ENCODE measurements around the gene FBH1.
"Not testable (repeated sequence)": the region's sequence is repeated elsewhere in the genome, so short reads cannot be mapped to it uniquely, and the experiment has no call there.

Gene FBH1

DNA sequence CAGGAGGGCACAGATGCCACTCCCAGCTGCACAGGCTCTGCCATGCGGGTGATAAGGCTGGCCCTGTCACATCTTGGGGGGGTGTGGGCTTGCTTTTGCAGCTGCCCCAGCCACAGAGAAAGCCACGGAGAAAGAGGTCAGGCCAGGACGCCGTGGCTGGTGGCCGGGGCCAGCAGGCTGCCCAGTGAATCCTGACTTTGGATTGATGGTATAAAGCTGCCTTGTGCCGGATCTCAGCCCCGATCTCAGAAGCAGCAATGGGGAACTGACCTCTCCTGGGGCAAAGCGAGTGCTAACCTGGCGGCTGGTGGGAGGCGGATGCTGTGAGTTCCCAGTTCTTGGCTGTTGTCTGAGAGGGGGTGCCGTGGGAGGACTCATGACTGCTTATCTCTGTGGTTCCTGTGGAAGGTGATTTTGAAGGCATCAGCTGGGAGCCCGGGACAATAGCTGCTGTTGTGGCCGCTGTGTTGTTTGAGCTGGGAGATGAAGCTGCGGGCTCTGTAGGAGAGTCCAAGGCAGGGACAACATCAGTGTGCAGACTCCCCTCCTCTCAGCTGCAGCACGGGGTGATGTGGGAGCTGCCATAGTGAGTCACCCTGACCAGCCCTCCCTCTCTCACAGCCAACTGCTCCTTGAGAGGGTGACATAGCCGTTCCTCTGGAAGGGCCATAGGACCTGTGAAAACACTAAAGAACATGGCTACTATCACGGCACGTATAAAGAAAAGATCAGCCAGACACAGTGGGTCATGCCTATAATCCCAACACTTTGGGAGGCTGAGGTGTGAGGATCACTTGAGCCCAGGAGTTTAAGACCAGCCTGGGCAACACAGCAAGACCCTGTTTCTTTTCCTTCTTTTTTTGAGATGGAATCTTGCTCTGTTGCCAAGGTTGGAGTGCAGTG, 70.3 kb downstream of the FBH1 start:
- ATAC-seq (no peak), DNase-seq (no peak)

DNA sequence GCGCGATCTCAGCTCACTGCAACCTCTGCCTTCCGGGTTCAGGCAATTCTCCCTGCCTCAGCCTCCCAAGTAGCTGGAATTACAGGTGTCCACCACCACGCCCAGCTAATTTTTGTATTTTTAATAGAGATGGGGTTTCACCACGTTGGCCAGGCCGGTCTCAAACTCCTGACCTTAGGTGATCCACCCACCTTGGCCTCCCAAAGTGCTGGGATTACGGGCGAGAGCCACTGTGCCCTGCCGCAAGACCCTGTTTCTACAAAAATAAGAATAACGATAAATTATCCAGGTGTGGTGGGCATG, 70.9 kb downstream of the FBH1 start:
- DNase-seq: not testable (repeated sequence)

DNA sequence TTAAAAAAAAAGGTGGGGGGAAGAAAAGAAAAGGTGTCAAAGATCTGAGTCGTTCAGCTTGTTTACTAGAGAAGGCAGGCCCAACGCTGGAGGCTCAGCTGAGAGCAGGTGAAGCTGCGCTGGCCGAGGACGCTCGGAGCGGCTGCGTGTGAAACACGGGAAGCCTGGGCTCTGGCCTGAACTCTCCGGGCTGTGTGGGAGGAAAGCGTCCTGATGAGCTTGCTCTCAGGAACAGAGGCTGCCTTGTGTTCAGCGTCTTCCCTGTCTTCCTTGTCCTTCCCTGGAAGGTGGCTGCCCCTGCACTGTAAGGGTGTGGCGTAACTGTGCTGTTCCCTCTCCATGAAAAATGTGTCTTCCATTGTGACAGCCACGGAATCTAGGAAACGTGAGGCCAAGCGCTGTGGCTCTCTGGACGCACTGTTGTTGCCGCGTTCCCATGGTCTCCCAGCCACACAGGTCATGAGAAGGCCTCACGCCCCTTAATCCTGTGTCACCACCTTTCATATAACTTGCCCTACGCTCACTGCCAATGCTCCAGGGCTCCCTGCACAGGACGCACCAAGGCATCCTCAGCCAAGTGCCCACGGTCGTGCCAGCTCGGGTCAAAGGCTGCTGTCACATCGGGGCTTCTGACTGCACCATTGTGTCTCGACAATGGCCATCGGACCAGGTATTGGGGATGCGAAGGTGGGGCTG, 71.5 kb downstream of the FBH1 start:
- ATAC-seq (no peak), DNase-seq (no peak)

More for the DNA sequence above, 70.9 kb downstream of the FBH1 start:
- ATAC-seq: not testable (repeated sequence)

DNA sequence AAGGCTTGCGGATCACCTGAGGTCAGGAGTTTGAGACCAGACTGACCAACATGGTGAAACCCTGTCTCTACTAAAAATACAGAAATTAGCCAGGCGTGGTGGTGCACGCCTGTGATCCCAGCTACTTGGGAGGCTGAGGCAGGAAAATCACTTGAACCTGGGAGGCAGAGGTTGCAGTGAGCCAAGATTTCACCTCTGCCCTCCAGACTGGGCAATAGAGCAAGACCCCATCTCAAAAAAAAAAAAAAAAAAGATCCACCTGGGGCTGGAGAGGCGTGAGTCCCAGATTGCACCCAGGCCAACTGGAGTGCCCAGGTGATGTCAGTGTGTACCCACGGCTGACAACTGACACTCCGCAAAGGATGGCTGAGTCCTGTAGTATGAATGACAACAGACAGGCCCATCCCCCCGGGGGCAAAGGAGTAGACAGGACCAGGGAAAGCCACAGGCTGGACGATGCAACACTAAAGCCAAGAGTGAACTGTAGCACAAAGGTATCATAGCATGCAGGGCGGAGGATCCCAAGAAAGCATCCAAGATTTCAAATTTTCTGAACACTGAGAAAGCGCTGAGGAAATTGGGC, 72.4 kb downstream of the FBH1 start:
- DNase-seq, ATAC-seq: not testable (repeated sequence)

DNA sequence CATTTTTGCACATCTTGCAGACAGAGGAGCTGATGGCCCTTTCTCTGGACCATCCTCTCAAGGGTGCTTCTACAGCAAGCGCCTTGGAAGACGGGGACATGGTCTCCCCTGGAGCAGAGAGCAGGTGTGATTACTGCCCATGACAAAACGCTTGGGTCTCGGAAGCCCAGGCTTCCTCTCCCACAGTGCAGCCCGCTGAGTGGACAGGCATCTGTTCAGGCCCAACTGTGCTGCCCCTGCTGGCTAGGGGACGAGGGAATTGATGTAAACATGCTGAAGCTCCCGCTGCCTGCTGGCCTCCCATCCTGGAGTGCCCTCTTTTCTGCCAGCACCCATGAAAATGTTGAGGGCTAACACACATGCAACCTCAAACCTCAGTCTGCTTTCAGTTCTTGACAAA, 73.0 kb downstream of the FBH1 start:
- ATAC-seq (no peak), DNase-seq (no peak)

DNA sequence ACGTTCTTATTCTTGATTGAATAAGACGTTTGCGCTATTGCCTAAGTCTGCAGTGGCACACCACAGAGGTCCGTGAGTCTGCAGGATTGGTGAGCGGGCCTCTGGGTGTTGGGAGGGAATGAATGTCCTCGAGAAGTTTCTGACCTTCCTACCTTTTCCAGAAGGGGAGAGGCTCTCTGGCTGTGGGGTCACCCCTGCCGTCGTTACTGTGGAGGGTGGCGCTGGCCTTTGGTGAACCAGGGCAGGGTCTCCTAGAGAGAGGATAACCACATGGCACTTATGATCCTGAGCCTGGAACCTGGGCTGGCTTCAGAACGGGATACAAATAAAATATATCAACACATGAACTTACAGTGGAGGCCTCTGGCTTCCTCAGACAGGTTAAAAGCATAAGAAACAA, 73.5 kb downstream of the FBH1 start:
- ATAC-seq: no peak
- no peak for DNase-seq

DNA sequence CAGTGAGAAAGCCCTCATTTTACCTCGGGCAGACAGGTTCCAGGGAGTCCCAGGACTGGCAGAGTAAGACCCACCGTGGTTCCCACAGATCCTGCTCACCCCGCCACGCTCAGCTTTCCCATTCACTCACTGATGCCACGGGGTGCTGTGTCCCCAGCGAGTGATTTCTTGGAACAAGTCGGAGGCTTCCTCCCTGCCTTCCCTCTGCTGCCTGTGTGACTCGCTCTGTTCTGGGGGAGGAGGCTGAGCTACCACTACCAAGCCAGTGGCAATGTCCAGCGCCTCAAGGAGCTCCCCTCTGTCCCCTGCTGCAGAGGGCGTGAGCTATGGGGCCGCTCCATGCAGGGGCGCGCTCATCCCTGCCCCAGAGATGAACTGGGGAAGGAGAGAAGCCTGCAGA, 74.7 kb downstream of the FBH1 start:
- no peak for DNase-seq
- no peak for ATAC-seq

DNA sequence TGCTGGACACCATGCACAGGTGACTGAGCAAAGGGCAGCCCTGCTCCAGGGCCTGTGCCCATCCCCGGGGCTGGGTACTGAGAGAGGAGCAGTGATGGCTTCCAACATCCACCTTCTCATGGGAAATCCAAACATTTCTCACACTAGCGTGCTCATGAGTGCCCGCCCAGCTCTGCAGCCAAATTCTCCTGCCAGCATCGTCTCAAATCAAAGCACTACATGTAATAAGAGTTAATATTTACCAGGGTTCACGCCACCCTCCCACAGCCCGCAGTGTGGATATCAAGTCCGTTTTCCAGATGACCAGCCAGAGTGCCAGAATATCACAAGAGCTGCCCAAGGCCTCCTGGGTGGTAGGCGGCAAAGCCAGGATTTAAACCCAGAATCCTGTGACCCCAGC, 75.2 kb downstream of the FBH1 start:
- no peak for ATAC-seq
- DNase-seq: no peak

DNA sequence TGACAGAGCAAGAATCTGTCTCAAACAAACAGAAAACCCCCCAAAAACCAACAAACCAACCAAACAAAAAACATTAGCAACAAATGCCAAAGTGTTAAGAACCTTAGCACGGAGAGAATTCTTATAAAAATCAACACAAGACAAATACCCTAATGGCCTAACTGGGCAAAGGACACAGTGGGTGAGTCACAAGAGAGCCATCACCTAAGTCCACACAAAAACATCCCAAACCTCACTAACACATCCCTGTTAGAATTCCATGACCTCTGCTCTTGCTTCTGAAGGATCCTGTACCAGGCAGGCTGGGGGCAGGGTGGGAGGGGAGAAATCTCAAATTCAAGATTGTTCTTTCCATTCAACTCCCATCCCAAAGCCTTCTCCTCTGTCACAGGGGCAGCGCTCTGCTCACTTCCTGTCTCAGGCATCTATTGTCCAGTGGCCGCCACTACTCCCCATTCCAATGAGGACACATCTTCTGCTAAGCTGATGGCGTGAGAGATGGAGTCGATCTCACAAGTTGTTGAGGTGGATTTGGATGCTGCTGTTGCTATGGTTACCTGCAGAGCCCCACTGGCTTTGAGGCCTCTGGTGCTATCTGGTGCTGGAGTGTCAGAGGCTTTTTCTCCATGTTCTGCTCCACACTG, 78.1 kb downstream of the FBH1 start:
- ATAC-seq: no peak
- DNase-seq: no peak

DNA sequence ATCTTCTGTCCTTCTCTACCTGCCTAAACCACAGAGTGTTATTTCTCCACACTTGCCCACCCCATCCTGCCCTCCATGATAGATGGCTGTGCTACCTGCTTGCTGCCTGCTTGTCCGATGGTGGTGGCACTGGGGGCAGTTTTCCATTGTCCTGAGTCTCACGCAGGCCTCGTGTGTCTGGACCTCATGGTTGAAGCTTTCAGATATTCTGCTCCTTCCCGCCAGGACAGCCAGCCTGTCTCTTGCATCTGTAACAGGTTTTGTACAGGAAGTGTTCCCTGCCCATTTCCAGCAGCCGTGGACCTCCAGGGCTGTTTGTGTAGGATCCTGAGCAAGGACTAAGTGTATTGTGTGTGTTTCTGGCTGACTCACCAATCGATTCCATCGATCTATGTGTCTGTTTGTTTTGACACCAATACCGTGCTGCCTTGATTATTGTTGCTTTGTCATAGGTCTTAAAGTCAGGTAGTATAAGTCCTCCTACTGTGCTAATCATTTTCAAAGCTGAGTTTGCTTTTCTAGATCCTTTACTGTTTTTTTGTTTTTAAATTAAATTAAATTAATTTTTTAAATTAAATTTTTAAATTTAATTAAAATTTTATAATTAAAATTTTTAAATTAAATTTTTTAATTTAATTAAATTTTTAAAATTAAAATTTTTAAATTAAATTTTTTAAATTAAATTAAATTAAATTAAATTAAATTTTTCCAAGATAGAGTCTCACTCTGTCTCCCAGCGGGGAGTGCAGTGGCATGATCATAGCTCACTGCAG, 78.8 kb downstream of the FBH1 start:
- no peak for DNase-seq
- no peak for ATAC-seq

DNA sequence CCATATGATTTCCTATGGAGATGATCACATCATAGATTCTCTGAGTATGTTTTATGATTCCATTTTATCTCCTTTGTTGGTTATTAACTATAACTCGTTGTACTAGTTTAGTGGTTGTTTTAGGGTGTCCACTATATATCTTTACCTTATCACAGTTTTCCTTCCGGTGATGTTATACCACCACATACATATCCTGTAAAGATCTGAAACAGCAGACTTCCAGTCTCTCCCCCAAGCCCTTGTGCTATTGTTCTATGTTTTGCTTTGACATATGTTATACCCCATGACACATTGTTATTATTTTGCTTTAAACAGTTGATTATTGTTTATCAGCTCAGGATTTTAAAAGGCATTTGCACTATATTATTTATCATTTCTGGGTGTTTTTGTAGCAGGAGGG, 80.0 kb downstream of the FBH1 start:
- ATAC-seq (no peak), DNase-seq (no peak)

DNA sequence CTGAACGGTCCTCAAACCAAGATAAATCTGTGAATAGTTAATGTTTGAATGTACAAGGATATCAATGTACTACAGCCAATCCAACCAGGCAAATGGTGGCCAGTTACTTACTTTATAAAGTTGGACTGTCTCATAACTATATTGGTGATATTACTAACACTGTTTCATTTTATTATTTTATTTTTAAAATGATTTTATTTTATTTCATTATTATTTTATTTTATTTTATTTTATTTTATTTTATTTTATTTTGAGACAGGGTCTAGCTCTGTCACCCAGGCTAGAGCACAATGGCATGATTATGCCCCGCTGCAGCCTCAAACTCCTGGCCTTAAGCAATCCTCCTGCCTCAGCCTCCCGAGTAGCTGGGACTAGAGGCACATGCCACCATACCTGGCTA, 80.5 kb downstream of the FBH1 start:
- ATAC-seq (no peak), DNase-seq (no peak)

DNA sequence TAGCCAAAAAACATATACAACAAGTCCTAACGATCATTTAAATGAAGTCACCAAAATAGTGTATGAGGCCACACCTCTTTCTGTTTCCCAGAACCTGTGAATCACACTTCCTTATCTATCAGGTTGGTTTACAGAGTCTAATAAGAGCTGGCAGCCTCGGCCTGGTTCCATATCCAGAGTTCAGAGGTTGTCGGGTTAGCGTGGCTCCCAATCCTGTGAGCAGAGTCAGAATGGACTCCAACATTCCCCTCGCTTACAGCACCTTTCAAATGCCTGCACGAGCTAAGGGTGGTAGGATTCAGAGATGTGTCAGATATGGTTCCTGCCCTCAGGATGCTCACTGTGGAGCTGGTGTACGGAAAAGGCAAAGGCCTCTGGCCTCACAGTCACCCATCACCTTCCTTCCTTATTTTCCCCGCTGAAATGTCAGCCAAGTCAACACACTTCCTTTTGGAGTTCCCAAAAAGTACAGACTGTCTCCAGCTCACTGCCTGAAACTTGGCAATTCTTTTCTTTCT, 81.3 kb downstream of the FBH1 start:
- ATAC-seq (no peak), DNase-seq (no peak)

DNA sequence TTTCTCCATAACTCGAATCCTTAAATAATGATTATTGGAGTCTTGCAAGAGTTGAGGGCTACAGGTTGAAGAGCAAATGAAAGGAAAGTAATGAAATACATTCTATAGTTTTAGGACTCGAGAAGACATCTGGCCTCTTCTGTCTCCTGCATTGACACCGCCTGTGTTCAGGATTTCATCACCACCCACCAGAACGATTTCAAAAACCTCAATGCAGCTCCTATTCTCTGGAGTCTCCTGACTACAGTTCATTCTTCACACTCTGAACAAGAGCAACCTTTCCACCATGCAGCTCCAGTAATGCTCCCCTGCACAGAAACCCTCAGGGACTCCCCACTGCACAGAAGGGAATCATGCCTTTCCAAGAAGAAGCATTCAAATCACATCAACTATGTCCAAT, 81.8 kb downstream of the FBH1 start:
- DNase-seq: no peak

DNA sequence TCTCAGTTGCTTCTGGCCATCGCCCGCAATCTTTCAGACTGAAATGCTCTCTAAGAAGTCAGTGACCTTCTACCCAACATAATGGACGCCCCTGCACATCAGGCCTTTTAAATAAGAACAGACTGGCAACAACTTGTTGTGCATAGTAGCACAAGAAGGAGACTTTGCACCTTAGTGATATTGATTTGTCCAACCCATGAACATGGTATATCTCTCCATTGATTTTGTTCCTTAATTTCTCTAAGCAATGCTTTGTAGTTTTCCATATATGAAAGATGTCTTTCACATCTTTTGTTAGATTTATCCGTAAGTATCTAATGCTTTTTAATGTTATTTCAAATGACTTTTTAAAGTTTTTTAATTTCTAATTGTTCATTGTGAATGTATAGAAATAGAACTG, 83.0 kb downstream of the FBH1 start:
- no peak for ATAC-seq
- no peak for DNase-seq

More for the DNA sequence above, 81.8 kb downstream of the FBH1 start:
- ATAC-seq: no peak

DNA sequence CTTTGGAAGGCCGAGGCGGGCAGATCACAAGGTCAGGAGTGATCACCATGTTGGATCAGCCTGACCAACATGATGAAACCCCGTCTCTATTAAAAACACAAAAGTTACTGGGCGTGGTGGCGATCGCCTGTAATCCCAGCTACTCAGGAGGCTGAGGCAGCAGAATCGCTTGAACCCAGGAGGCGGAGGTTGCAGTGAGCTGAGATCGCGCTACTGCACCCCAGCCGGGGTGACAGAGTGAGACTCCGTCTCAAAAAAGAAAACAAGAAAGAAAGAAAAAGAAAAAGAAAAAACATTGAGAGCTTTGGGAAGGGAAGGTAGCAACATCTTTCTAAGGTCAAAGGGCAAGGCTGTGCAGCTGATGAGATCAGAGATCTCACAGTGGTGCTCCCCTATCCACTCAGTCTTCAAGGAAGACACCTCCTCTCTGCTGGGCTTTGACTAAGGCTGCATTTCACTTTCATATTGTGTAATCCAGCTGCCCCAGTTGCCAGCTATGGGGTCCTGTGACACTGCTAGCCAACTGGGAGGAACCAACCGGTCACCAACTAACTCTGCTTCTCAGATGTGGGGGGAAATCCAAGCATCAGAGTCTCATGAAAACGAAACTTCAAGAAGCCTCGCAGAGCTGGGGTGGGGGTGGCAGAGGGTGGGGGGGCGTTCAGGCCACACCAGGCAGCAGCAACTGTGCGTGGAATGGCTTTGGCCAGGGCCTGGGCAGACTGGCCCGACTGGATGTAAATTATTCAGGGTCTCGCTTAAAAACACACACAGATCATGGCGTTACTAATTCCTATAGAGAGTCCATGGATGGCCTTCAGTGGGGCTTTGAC, 85.8 kb downstream of the FBH1 start:
- ATAC-seq (peak; percentile 87), DNase-seq (peak; percentile 74)

DNA sequence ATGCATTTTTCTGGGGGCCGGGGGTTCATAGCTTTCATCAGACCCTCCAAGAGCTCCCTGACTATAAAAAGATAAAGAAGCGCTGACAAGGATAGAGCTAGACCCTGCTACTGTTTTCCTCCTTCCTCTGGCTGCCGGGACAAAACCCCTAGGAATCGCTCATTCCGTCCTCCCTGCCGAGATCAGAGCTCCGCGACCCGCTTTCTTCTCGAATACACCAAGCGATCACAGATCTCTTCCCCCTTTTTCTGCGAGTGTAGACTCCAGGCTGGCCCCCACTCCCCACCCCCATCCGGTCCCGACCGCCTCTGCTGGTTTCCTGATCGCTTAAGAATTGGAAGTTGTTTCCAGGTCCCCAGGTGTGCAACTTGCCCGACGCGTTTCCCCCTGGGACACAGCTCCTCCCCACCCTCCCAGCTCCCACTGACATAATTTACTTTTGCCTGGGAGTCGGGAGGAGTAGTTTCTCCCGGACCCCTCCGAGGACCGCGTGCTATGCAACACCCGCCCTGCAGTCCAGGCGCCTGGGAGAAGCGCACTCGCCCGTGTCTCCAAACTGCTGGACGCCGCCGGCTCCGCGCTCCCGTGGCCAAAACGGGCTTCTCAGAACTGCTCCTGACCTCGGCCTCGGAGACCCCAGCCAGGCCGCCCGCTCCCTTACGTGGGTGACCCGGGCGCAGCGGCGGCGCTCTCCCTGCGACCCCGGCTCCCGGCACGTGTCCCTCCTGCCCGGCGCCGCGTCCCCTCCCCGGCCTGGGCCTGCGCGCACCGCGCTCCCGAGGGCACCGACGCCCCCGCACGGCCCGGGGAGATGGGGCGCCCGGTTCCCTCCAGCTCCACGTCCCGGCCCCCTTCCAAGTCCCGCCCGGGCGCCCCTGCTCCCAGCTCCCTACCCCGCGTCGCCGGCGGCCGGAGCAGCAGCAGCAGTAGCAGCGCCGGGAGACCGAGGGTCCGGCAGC, 86.7 kb downstream of the FBH1 start:
- DNase-seq: peak; percentile 64

DNA sequence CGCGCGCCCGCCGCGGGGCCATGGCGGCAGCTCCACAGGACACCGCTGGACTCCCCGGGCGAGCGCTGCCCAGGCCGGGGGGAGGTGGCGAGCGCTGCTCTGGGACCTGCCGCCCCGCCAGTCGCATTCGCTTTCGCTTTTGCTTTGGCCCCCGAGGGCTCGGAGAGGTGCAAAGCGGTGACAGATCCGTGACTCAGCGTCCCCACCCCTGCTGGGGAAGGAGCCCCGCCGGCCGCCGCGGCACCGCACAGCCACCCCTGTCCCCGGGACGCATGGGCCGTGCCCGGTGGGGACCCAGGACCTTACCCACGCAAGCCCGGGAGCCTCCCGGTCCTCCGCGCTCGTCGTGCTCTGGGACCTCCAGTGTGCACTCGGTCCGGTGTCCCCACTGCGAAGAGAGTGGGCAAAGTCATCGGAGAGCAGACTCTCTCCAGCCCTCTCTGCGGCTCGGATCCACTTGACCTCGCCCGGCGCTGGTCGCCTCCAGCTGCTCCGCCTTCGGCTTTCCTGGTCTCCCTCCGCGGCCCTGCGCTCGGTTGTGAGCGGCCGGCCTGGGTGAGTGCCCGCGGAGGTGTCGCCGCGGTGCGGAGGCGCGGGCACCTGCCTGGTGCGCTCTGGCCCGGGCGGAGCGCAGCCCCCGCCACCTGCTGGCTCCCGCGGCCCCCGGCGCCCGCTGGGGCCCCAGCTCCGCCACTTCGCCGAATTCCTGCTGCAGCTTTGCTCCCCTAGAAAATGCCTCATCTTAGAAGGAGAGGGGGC, 87.6 kb downstream of the FBH1 start, which contains the start of gene IL15RA:
IL15RA (minus strand) TSS at position 73 of the 759 bp plus-strand sequence; CDS start at position 22, 51 bp downstream.
- ATAC-seq (peak; percentile 79), DNase-seq (peak; percentile 92)

More for the DNA sequence above, 86.7 kb downstream of the FBH1 start:
- ATAC-seq: peak; percentile 3

DNA sequence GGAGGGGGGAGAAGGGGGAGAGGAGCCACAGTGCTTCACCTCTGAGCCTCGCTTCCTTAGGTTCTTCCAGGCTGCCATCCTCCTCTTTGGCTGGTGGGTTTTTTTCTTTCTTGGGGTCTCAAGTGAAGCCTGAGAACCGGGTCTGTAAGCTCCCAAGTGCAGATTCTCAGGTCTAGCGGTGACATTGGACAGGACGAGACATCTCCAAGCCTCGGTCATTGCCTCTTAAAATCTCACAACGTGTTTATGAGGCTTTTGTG, 88.1 kb downstream of the FBH1 start:
- DNase-seq: no peak
- ATAC-seq: no peak
